UCSD-AML1 (cell line): ENCODE results near the gene ZNF516.
A peak's percentile ranks its signal among the peaks of the same experiment; 100 is the strongest.
"Not testable (repeated sequence)": the region's sequence is repeated elsewhere in the genome, so short reads cannot be mapped to it uniquely, and the experiment has no call there.

Experiments
- DNase-seq: peaks from one replicate; lab custom pipeline; 2025; ENCODE audit not compliant: unreplicated experiment; lab: John Stamatoyannopoulos, UW

Gene ZNF516

DNA sequence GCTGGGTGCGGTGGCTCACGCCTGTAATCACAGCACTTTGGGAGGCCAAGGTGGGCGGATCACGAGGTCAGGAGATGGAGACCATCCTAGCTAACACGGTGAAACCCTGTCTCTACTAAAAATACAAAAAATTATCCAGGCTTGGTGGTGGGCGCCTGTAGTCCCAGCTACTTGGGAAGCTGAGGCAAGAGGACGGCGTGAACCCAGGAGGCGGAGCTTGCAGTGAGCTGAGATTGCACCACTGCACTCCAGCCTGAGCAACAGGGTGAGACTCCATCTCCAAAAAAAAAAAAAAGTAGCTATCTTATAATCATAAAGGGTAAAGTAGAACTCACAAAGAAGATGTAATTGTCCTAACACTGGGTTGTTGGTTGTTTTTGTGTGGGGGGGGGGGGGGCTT is 21.5 kb downstream of the ZNF516 start:
- not testable (repeated sequence) for DNase-seq

DNA sequence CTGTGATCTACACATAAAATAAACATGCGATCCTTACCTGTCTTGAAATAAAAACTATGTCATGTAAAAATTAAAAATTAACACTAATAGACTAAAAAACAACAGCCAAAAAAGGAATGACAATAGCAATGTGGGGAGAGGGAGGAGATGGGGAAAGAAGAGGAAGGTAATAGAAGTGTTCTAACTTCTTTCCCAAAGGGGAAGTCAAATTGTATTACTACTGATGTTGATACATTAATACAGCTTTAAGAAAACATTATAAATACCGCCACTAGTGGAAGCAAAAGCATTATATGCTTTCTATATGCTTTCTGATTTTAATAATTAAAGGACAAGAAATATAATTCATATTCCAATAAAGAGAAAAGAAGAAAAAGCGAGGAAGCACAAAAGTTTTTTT is 22.2 kb downstream of the ZNF516 start:
- no peak for DNase-seq

DNA sequence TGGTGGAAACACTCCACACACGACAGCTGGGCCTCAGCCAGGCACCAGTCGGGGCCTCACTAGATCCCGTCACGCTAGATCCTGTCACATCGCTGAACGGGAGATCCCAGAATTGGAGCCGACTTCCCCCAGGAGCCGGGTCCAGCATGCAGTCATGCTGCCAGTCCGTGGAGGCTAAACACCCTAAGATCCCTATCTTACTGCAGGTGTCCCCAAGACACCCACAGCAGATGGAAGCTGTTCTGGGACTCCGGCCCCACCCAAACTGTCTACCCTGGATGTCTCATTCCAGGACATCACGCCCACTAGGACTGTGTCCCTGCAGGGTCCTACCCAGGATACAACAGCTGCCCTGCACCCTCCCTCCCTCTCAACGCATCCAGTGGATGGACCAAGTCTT is 23.4 kb downstream of the ZNF516 start:
- DNase-seq = no peak

DNA sequence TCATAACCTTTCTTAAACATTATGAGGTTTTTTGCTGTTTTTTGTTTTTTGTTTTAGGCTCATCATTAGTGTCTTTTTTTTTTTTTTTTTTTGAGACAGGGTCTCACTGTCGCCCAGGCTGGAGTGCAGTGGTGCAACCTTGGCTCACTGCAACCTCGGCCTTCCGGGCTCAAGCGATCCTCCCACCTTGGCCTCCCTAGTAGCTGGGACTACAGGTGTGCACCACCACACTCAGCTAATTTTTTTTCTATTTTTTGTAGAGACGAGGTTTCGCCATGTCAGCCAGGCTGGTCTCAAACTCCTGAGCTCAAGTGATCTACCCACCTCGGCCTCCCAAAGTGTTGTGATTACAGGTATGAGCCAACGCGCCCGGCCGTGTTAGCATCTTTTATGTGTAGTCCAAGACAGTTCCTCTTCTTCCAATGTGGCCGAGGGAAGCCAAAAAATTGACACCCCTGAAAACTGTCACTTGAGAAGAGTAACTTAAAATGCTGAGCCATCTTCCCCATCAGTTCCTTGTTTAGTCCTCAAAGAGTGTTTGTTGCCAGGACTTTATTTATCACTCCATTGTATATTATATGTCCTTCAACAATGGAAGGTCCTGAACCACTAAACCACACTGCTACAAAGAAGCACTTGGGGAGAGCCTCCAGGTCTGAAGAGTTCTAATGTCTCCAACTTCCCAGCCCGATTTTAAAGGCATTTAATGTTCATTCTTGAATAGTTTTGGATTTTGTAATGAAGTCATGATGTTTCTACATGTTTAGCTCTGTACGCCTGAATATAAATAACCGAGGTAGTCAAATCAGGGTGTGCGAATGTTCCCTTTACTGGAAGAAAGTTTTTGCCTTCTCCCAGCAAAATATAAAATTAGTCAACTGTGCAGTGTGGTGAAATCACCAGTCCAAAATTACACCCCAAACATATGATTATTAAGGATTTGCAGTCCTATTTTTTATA is 26.4 kb downstream of the ZNF516 start:
- no peak for DNase-seq

DNA sequence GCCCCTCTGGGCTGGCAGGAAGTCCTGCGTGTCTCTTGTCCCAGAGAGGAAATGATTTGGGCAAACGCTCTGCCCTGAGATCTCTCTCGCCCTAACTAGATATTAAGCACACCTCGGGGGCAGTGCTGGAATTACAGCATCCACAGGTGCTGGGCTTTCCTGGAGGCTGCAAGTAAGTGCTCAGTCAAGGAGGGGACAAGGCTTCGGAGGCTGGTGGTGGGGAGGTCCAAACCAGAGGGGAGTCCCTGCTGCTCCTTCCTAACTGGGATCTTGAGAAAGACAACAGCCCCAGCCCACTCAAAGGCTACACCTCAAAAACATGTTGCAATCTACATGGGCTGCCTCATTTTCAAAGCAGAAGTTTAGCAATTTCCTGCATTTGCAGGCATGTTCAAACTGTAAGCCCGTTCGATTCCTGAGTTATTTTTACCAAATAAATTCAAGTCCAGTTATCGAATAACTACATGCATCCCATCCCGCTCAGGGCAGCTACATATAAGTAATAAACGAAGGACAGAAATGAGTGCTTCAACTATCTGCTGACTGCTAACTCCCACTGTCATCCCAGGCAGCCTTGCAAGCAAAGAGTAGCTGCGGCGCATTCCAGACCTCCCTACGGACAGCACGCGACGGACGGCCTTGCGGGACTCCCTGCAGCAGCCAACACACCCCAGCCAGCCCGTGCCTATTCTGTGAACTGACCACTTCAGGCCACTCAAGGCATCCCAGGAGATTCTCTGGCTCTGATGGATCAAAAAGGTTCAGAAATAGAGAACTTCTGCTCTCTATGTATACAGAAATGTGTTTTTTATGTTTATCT is 27.5 kb downstream of the ZNF516 start:
- DNase-seq = peak; percentile 40

DNA sequence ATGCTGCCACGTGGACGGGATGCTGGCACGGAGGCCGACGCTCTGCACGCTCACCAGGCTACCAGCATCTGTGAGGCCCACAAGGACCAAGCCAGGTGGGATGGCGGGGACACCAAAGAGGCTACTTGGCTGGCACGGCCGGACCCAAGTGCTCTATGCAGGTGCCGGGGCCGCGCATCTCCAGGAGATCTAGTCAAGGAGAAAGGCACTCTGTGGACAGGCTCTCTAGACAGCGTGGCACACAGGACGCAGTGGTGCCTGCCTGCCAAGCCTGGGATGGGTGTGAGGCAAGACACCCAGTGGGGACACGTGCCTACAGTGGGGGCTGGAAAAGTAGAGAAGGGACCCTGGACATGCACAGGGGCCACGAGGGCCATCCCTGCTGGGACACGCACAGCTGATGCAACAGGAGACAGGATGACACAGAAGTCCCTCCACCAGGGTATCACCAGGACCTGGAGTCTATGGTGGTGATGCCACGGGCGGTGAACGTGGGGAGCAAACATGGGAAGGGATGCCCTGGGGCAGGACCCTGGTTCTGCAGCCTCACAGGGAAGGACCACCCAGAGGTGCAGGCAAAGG is 28.5 kb downstream of the ZNF516 start:
- no peak for DNase-seq

DNA sequence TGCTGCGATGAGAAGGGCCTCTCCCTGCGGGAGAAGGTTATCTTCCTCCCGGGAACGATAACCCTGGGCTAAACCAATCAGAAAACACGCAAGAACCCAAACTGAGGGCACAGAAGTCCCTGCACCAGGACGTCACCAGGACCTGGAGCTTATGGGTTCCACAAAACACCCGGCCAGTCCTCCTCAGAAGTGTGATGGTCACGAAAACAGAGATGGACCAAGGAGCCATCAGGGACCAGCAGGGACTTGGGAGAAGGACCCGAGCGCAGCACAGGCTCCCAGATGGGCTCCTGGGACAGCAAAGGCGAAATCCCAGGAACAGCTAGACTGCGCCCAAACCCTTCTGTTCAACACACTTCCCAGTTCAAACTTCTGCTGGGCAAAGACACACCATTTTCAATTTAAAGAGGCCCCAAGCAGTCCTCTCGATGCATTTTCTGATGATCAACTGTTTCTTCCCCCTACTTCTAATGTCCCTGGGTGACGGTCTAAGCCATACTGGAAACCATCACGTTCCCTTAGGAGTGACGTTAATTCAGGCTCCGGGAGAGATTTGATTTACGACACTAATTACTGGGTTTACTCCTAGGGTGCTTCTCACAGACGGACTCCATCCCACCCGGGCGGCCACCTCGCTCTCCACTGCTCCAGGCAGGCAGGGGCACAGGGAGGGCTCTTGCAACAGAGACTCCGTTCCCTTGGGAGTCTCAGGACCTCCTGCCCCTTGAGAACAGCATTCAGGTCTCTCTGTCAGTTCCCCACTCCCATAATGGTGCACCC is 29.2 kb downstream of the ZNF516 start:
- no peak for DNase-seq

DNA sequence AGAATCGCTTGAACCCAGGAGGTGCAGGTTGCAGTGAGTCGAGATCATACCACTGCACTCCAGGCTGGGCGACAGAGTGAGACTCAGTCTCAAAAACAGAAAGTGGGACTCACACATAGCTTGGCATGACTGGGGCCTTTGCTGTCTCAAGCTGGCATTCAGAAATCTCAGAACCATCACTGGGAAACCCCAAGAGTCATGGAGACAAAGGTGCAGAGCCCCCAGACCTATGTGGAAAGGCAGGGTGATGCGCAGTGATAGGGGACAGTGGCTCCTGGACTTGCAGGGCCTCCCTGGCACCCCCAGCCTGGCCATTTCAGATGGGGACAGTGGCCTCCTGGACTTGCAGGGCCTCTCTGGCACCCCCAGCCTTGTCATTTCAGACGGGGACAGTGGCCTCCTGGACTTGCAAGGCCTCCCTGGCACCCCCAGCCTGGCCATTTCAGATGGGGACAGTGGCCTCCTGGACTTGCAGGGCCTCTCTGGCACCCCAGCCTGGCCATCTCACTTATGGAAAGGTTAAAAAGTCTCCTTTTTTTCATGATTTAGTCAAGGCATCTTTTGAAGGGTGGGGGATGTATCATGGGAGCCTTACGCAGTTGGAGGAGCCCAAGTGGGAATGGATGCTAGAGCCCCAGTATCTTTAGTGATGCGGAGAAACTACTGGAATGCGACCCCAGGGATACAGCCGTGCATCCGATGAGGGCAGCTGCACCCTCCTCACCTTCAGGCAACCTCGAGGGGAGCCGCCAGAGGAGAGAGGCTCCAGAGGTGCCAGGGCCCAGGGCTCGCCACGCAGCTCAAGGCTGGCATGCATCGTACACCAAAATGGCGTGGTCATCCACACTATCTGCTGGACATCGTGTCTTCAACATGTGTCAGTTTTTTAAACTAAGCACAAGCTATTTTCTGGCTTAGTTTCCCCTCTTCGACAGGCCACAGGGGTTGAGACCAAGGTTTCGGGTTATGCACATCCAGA is 30.5 kb downstream of the ZNF516 start:
- no peak for DNase-seq

DNA sequence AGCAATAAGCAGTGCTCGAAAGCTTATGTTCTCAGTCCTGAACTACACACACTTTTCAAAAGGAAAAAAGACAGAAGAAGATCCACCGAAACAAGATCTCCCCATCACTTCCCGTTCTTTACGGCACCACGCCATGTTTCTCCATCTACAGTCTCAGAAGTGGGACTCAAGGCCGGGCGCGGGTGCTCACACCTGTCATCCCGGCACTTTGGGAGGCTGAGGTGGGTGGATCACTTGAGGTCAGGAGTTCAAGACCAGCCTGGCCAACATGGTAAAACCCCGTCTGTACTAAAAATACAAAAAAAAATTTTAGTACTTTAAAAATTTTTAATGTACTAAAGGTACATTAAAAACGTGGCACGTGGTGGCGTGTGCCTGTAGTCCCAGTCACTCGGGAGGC is 31.2 kb downstream of the ZNF516 start:
- no peak for DNase-seq

DNA sequence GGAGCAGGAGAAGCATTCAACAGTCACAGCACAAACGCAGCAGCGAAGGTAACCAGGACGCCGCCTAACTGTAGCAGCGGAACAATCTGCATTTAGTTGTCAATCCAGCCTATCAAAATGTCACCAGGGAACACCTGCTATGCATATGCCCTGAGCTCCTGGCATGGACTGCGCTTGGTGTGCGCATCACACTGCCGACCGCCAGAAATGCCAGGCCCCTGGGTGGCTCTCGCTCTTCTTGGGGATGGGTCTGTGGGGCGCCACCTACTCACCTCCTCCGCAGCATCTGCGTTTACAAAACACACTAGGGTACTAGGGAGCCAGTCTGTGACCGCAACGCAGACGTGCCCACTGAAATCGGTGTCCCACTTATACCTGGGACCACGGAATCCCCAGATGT is 31.7 kb downstream of the ZNF516 start:
- no peak for DNase-seq

DNA sequence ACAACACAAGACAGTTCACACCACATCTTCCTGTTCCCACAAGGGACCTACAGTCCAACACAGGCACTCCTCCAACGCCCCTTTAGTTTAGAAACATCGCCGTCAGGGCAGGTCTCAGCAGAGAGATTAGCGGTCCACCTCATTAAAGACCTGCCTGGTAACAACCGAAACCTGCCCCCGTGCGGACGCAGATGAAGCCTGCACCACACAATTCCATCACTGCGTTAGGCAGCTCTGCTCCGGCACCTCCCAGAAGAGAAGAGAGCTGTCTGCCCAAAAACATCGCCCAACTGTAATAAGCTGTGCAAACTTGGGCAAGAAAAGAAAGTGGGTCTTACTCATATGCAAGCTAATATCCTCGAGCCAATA is 32.7 kb downstream of the ZNF516 start:
- no peak for DNase-seq

DNA sequence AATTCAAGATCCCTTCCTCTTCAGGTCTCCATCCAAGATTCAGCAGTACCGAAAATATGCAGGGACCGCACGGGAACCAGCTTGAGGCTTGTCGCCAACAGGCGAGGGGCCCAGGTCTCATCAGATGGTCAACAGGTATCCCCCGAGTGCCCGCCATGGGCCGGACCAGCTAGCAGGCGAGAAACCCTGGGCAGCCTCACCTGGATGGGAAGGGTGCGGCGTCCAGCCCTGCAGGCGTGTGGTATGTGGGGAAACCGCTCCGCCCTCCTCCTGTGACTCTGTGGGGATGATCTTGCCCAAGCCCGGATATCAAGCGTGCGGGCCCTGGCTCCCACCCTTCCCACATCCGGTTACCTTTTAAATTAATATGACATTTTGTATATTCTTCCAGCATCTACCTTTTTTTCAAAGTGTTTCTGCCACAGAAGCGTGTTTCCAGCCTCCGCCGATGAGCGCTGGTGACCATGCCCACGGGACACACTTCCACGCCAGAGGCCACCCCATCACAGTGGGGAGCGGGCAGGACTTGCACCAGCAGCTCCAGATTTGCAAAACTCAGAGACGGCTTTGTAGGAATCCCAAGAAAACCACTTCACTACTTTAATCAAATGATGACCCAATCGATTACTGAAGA is 33.2 kb downstream of the ZNF516 start:
- no peak for DNase-seq

DNA sequence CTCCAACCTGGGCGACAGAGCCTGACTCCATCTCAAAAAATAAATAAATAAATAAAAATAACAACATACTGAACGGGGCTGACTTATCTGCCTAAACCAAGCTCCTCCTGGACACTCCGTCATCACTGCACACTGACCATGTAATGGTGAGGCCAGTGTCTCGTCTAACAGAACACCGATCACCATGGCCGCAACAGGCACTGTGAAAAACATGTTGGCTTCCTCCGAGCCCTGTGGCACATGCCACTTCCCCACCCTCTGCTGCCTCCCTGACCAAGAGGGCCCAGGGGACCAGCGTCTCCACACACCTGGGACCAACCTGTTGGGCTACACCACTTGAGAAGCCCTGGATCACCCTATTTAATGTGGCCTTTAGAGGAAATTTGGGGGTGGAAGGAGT is 33.9 kb downstream of the ZNF516 start:
- DNase-seq = no peak

DNA sequence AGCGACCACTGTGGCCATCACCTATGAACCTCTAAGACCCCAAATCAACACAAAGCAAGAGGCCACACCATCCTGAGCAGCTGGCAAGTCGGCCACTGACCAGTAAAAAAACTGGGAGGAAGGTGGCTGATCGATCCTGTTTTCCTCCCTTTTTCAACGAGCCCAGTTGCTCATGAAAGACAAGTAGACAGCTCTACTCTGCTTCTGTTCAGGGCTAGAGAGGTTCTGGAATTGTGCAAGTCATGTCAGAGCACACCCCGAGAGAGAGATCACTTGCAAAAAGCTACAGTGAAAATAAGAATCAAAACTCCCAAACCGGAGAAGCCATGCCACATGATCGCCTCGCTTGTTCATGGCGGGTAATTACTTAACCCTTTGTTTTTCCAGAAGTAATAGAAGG is 34.6 kb downstream of the ZNF516 start:
- DNase-seq = no peak

DNA sequence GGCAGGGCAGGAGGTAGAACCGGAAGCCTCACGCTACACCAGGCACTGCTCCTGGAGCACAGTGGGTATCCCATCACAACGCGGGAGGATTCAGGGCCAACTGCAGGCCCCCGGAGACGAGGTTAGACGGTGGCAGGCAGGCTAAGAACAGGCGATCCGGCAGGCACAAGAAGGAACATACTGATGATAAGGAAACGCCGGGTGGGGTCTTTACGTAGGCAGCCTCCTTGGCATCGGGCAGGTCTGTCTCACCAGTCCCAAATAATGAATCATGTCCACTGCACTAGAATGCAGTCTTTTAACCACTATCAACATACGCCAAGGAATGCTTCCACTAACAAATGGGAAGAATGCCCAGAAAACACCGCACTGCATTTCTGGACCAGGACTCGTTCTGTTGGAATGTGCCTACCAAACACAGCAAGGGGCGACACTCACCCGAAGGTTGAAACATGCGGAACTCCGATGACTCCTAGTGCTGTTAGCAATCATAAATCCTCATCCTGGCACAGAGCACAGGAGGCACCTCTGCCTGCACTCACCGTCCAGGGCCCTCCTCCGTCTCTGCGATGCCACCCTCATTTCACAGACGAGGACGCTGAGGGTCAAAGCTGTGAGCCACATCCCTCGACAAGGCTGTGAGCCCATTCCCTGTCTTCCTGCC is 35.2 kb downstream of the ZNF516 start:
- no peak for DNase-seq

DNA sequence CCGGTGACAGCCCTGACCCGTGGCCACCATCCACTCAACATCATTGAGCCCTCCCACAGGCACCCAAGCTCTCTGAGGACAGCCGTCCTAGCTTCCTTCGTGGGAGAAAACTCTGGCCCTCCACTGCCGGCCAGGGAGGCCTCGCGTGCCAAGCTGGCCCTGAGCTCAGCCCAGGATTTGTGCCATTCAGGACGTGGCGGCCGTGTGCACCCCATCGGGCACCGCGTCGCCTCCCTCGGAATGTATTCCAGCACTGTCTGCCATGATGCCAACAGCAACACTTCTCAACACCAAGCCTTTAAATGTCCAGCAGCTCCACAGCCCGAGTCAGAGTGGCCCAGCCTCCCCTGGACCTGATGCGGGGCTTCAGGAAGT is 35.7 kb downstream of the ZNF516 start:
- DNase-seq = no peak

DNA sequence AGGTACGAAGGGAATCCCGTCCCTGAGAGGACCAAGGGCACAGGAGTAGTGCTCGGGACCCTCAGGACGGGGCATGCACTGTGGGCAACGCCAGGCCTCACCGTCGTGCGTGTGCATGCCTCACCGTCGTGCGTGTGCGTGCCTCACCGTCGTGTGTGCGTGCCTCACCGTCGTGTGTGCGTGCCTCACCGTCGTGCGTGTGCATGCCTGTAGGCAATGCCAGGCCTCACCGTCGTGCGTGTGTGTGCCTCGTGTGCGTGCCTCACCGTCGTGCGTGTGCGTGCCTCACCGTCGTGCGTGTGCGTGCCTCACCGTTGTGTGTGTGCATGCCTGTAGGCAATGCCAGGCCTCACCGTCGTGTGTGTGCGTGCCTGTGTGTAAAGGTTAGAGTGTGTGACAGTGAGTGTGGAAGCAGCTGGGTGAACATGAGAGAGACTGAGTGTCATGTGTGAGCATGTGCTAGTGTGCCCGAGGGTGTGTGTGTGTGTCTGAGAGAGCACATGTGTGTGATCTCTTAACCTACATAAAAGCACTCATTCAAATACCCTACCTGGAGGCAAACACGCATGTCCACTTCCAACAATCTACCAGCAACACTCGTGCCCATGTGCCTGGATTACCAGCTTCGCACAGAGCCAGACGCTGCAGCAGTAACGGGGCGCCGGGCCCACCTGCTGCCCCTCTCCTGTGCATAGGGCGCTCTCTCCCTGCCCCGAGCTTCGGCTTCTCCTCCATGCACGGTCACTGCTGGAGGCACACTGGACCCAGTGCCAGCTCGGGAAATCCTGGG is 36.3 kb downstream of the ZNF516 start:
- no peak for DNase-seq

DNA sequence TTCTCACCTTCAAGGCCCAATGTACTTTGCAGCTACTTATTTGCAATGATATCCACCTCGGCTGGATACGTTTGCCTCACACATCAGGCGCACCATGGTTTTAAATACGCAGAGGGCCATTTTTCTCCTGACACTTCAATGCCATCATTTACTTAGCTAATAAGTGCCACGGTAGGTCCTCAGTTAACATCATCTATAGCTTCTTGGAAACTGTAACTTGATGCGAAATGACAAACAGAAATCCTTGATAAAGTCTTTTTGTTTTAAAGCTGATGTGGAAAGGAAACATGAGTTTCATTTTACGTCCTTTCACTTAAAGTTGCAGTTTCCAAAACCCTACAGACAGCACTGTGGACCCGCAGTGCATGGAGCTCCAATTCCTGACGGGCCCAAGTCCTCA is 37.1 kb downstream of the ZNF516 start:
- DNase-seq = no peak
